MCF 10A (cell line): Measurements from ENCODE around the gene OR14A2. TPM values are rescaled to one million over a fixed set of nuclear protein-coding genes. Genes with fewer than 3 reads are reported as not detected.
"Not testable (repeated sequence)": the region's sequence is repeated elsewhere in the genome, so short reads cannot be mapped to it uniquely, and the experiment has no call there.

Source experiments
- Bru-seq: library from RNA; stranded (reverse); fragments of 400-500 nt; gene quantifications from one replicate; lab custom pipeline; 2021; lab: Mats Ljungman, UMichigan
- BruChase-seq, 2 experiments: library from RNA; stranded (reverse); fragments of 400-500 nt; gene quantifications; one replicate each; lab custom pipeline; 2021; lab: Mats Ljungman, UMichigan
- BruUV-seq: library from RNA; stranded (reverse); fragments of 400-500 nt; replicated peaks from 2 replicates; lab custom pipeline; 2021; lab: Mats Ljungman, UMichigan
- CTCF ChIA-PET: fragments of 300-600 bp; sonication (Branson Sonifier 250); formaldehyde crosslinking; extraction: SDS; loops from one replicate; lab custom pipeline; 2021; ENCODE audit warnings: antibody characterized with exemption, inconsistent platforms; lab: Yijun Ruan, JAX
- POLR2A ChIA-PET: fragments of 300-600, 350-650 bp; sonication (Branson Sonifier 250); formaldehyde crosslinking; extraction: SDS; loops from one replicate; lab custom pipeline; 2020; ENCODE audit warnings: antibody characterized with exemption, inconsistent platforms; lab: Yijun Ruan, JAX
- DNase-seq: peaks from one replicate; pipeline ENCODE4 v3.0.0-alpha.2; 2018; ENCODE audit not compliant: unreplicated experiment
- H3K27ac Mint-ChIP-seq: one replicate; pipeline ENCODE4 v1.8.0; 2022; ENCODE audit warnings: mild to moderate bottlenecking, low read depth, mixed read lengths; ENCODE audit not compliant: unreplicated experiment
- H3K27me3 Mint-ChIP-seq: one replicate; pipeline ENCODE4 v1.8.0; 2022; ENCODE audit warnings: mixed read lengths; ENCODE audit not compliant: insufficient read depth, unreplicated experiment
- H3K36me3 Mint-ChIP-seq: one replicate; pipeline ENCODE4 v1.8.0; 2022; ENCODE audit warnings: mild to moderate bottlenecking, moderate library complexity, mixed read lengths; ENCODE audit not compliant: insufficient read depth, unreplicated experiment
- H3K4me1 Mint-ChIP-seq: one replicate; pipeline ENCODE4 v1.8.0; 2022; ENCODE audit warnings: mixed read lengths; ENCODE audit not compliant: insufficient read depth, unreplicated experiment
- H3K4me3 Mint-ChIP-seq: one replicate; pipeline ENCODE4 v1.8.0; 2022; ENCODE audit warnings: mild to moderate bottlenecking, moderate library complexity, mixed read lengths; ENCODE audit not compliant: unreplicated experiment
- H3K9me3 Mint-ChIP-seq: one replicate; pipeline ENCODE4 v1.8.0; 2022; ENCODE audit warnings: mixed read lengths; ENCODE audit not compliant: unreplicated experiment
- CTCF ChIP-seq: fragments of 200-600 bp; IDR thresholded peaks from one replicate; pipeline ENCODE4 v1.8.0; 2022; ENCODE audit warnings: antibody characterized with exemption, mild to moderate bottlenecking; ENCODE audit not compliant: unreplicated experiment
- intact Hi-C: fragments of 100-400 bp; cut with micrococcal nuclease; formaldehyde crosslinking; loops from 2 replicates; pipeline ENCODE4 v1.14.1; 2022
- long read RNA-seq: library from polyadenylated mRNA; stranded (forward); transcript quantifications from one replicate; pipeline ENCODE4 v2.0.0, GENCODE V29; 2022
- total RNA-seq: library from RNA; stranded (reverse); gene quantifications from 2 replicates; pipeline ENCODE4 v1.2.3, GENCODE V29; 2022

The OR14A2 gene
- total RNA-seq (not detected in 2 replicates), Bru-seq, nascent RNA (not detected), BruChase-seq, experiment 1, labeled RNA remaining after a 6-hour chase (not detected), BruChase-seq, experiment 2, labeled RNA remaining after a 2-hour chase (not detected)
- long read RNA-seq, result 0 reads

GRCh38 chr1:247748041-247748440 is at the start of gene OR14A2:
OR14A2 (minus strand) TSS chr1:247748141.
- no peak within 1 kb of the TSS for H3K4me3 Mint-ChIP-seq
- BruUV-seq, result no TSS peak
- POLR2A ChIA-PET, result interaction anchor here (1.4 kb wide), 1 partner anchor 16 kb away, joined by 3 read pairs; no protein-coding TSS in a partner anchor
- peaks cover 25% of the 10 kb centered on the region for H3K4me1 Mint-ChIP-seq
- CTCF ChIA-PET, result no interaction called here
- no peak for DNase-seq
- H3K9me3 Mint-ChIP-seq, result peaks cover 11% of the 10 kb centered on the region
- intact Hi-C loops, result no loop called here
- no peaks in the 10 kb centered on the region for H3K27me3 Mint-ChIP-seq
- H3K27ac Mint-ChIP-seq, result peak within 1 kb of the TSS; percentile 72
- no peaks in the 10 kb centered on the region for H3K36me3 Mint-ChIP-seq
- TF ChIP-seq CTCF, result no peak

GRCh38 chr1:247797518-247797917 is 49.6 kb upstream of the OR14A2 start:
- peaks cover 14% of the 10 kb centered on the region for H3K9me3 Mint-ChIP-seq

GRCh38 chr1:247769603-247770002 is 21.7 kb upstream of the OR14A2 start:
- no peak overlapping the region for H3K27ac Mint-ChIP-seq
- TF ChIP-seq CTCF, result no peak
- no TSS peak for BruUV-seq
- H3K36me3 Mint-ChIP-seq, result no peaks in the 10 kb centered on the region
- no peak overlapping the region for H3K4me3 Mint-ChIP-seq
- no peak for DNase-seq
- ChIA-PET POLR2A (no interaction called here), CTCF (no interaction called here)
- no peaks in the 10 kb centered on the region for H3K4me1 Mint-ChIP-seq
- intact Hi-C loops, result no loop called here
- H3K27me3 Mint-ChIP-seq, result no peaks in the 10 kb centered on the region
- H3K9me3 Mint-ChIP-seq, result no peaks in the 10 kb centered on the region

More at GRCh38 chr1:247797518-247797917, 49.6 kb upstream of the OR14A2 start:
- no peak overlapping the region for H3K4me3 Mint-ChIP-seq
- BruUV-seq, result no TSS peak
- H3K27ac Mint-ChIP-seq, result no peak overlapping the region
- H3K36me3 Mint-ChIP-seq, result no peaks in the 10 kb centered on the region
- intact Hi-C loops, result no loop called here
- no peaks in the 10 kb centered on the region for H3K27me3 Mint-ChIP-seq
- H3K4me1 Mint-ChIP-seq, result no peaks in the 10 kb centered on the region
- ChIA-PET CTCF (interaction anchor here (0.6 kb wide), 1 partner anchor 404 kb away, joined by 3 read pairs; no protein-coding TSS in a partner anchor), POLR2A (no interaction called here)
- DNase-seq, result no peak
- TF ChIP-seq CTCF, result no peak

- Mint-ChIP-seq H3K27me3 (no peaks in the 10 kb centered on the region), H3K4me1 (peaks cover 8% of the 10 kb centered on the region), H3K4me3 (no peak within 1 kb of the TSS), H3K27ac (no peak within 1 kb of the TSS), H3K9me3 (peaks cover 8% of the 10 kb centered on the region), H3K36me3 (no peaks in the 10 kb centered on the region)
- ChIA-PET CTCF (interaction anchor here (0.9 to 1.2 kb wide), 2 partner anchors 11 to 15 kb away, joined by 3 read pairs; no protein-coding TSS in a partner anchor), POLR2A (interaction anchor here (0.6 kb wide), 1 partner anchor 20 kb away, joined by 3 read pairs; no protein-coding TSS in a partner anchor)
- intact Hi-C loops, result no loop called here
- BruUV-seq, result no TSS peak
- TF ChIP-seq CTCF, result no peak
- DNase-seq, result no peak
Observed at GRCh38 chr1:247760456-247760855, 12.5 kb upstream of the OR14A2 start, which contains the start of gene OR1C1. OR1C1 (minus strand) TSS chr1:247760556; CDS start chr1:247758406, 2,150 bp downstream.

GRCh38 chr1:247754311-247754710 is 6.4 kb upstream of the OR14A2 start:
- CTCF ChIA-PET, result interaction anchor here (0.6 kb wide), 1 partner anchor 626 kb away, joined by 3 read pairs; no protein-coding TSS in a partner anchor
- POLR2A ChIA-PET, result interaction anchor here (0.6 kb wide), 1 partner anchor 9 kb away, joined by 3 read pairs; no protein-coding TSS in a partner anchor
- intact Hi-C loops, H3K27ac Mint-ChIP-seq, H3K4me3 Mint-ChIP-seq, H3K27me3 Mint-ChIP-seq, BruUV-seq, H3K4me1 Mint-ChIP-seq, H3K36me3 Mint-ChIP-seq: not testable (repeated sequence)
- DNase-seq, result peak; percentile 21
- H3K9me3 Mint-ChIP-seq, result peaks cover 19% of the 10 kb centered on the region
